Tibial artery (tissue), 4 donors: Measurements from ENCODE around the gene SBNO2.

ENCODE experiments used
- DNase-seq, 2 donors: peaks; one replicate each; pipeline ENCODE4 v3.0.0-alpha.2; 2019
- H3K27ac ChIP-seq, 2 donors: fragments of 200-600 bp; sonication (generic) in 1 of 2; 1 replicate in 1 of 2; 2 replicates in 1 of 2; pipeline ENCODE4 v1.5.1; 2018 to 2019; ENCODE audit warnings: mild to moderate bottlenecking in 1 of 2
- H3K27me3 ChIP-seq, 2 donors: fragments of 200-600 bp; sonication (generic) in 1 of 2; one replicate each; pipeline versions ENCODE4 v1.5.1 to v1.6.0; 2016 to 2019
- H3K36me3 ChIP-seq, 3 donors: fragments of 200-600 bp; sonication (generic) in 2 of 3; one replicate each; pipeline ENCODE4 v1.5.1; 2016 to 2019; ENCODE audit warnings: mild to moderate bottlenecking in 2 of 3
- H3K4me1 ChIP-seq, 4 donors: fragments of 200-600 bp; sonication (generic) in 2 of 4; 1 replicate in 3 of 4; 2 replicates in 1 of 4; pipeline ENCODE4 v1.5.1; 2016 to 2019
- H3K4me3 ChIP-seq, 2 donors: fragments of 200-600 bp; sonication (generic) in 1 of 2; 1 replicate in 1 of 2; 2 replicates in 1 of 2; pipeline ENCODE4 v1.5.1; 2018 to 2019; ENCODE audit warnings: mild to moderate bottlenecking in 2 of 2
- H3K9me3 ChIP-seq, 3 donors: fragments of 200-600 bp; sonication (generic) in 1 of 3; one replicate each; pipeline ENCODE4 v1.5.1; 2016 to 2019
- intact Hi-C: fragments of 100-400 bp; cut with DNase I; formaldehyde crosslinking; loops from one replicate; pipeline ENCODE4 v1.15.0; 2023; ENCODE audit warnings: low total_unique reads
- TF ChIP-seq, protein P1 (sequence below), 2 experiments: fragments of 200-600 bp in 1 of 2; fragments of 450-650 bp in 1 of 2; IDR thresholded peaks; one replicate each; pipeline ENCODE4 v1.5.1; 2017 to 2019; ENCODE audit warnings: antibody characterized with exemption in 2 of 2, mild to moderate bottlenecking in 1 of 2, moderate library complexity in 1 of 2

SBNO2 gene

DNA sequence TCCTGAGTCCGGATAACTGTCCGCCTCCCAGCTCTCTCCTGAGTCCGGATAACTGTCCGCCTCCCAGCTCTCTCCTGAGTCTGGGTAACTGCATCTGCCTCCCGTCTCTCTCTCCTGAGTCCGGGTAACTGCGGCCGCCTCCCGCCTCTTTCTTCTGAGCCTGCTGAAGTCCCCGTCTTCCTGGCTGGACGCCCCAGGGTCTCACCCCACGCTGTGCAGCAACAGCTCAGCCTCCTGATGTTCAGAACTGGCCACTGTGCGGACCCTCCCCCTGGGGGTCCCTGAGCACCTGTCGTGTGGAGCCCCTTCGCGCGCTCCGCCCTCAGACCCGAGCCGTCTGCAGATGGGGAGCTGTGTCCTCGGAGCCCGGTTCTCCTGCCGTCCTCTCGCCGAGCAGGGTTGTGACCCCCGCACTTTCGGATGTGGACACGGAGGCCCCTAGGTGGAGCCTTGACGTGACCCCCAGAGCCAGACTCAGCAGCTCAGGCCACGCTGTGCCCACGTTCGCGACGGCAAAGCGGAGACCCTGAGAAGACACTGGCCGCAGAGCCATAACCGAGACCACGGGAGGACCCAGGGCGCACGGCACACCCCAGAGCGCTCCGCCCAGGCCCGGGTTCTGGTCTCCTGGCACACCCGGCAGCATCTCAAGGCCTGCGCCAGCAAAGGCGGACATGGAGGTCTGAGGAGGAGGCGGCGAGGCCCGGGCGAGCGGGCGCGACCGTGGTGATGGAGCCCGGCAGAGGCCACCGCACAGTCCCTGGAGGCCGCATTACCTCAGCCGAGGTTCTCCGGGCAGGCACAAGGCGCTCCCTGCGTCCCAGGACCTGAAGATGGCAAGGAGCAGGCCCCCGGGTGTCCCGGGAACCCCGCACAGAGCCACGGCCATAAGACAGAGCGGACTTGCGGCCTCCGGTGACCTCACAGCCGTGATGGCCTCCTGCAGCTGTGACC lies 15.9 kb downstream of the SBNO2 start:
- Histone ChIP-seq H3K9me3 (no peaks in the 10 kb centered on the region), H3K27ac (no peak overlapping the region), H3K27me3 (no peaks in the 10 kb centered on the region), H3K4me1 (peaks cover 0 to 49% (median 32%) of the 10 kb centered on the region in 4 donors), H3K4me3 (no peak overlapping the region), H3K36me3 (peaks cover 5 to 39% (median 11%) of the 10 kb centered on the region in 3 donors)
- intact Hi-C loops, result no loop called here
- TF ChIP-seq, protein P1, sequence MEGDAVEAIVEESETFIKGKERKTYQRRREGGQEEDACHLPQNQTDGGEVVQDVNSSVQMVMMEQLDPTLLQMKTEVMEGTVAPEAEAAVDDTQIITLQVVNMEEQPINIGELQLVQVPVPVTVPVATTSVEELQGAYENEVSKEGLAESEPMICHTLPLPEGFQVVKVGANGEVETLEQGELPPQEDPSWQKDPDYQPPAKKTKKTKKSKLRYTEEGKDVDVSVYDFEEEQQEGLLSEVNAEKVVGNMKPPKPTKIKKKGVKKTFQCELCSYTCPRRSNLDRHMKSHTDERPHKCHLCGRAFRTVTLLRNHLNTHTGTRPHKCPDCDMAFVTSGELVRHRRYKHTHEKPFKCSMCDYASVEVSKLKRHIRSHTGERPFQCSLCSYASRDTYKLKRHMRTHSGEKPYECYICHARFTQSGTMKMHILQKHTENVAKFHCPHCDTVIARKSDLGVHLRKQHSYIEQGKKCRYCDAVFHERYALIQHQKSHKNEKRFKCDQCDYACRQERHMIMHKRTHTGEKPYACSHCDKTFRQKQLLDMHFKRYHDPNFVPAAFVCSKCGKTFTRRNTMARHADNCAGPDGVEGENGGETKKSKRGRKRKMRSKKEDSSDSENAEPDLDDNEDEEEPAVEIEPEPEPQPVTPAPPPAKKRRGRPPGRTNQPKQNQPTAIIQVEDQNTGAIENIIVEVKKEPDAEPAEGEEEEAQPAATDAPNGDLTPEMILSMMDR (IDR thresholded peaks at IDR 0.05), result no peak
- DNase-seq, result no peak

DNA sequence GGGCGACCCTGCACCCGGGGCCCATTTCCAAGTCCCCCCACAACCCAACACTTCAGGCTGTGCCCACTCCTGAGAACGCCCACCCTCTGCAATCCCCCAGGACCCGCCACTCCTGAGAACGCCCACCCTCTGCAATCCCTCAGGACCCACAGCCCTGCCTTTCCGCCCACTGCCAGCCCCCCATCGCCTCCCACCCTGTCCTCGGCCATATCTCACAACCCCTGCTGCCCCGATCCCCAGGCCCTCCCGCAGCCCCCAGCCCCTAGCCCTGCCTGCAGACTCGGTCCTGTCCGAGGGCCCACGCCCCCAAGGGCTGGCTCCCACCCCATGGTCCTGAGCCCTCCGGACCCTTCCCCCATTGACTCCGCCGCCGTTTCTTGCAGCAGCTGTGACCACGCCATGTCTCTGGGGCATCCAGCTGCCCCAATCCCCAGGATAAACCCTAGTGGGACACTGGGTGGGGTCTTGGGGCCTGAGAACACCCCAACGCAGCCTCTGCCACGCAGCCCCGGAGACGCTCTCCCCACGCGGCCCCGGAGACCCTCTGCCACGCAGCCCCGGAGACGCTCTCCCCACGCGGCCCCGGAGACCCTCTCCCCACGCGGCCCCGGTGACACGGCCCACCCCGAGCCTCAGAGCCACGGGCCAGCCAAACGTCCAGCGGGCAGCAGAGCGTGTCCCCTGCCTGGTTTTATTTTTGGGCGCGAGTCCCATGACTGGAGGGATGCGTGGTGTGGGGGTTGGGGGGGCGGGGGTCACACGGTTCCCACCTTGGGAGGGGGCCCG lies 17.0 kb downstream of the SBNO2 start:
- Histone ChIP-seq H3K27me3 (no peaks in the 10 kb centered on the region), H3K27ac (peak overlapping the region in 1 of 2 donors; percentile 92), H3K4me3 (no peak overlapping the region), H3K4me1 (peaks cover 0 to 58% (median 40%) of the 10 kb centered on the region in 4 donors), H3K9me3 (no peaks in the 10 kb centered on the region), H3K36me3 (peaks cover 5 to 45% (median 11%) of the 10 kb centered on the region in 3 donors)
- TF ChIP-seq, protein P1 (IDR thresholded peaks at IDR 0.05), result no peak
- no peak for DNase-seq
- intact Hi-C loops, result no loop called here

DNA sequence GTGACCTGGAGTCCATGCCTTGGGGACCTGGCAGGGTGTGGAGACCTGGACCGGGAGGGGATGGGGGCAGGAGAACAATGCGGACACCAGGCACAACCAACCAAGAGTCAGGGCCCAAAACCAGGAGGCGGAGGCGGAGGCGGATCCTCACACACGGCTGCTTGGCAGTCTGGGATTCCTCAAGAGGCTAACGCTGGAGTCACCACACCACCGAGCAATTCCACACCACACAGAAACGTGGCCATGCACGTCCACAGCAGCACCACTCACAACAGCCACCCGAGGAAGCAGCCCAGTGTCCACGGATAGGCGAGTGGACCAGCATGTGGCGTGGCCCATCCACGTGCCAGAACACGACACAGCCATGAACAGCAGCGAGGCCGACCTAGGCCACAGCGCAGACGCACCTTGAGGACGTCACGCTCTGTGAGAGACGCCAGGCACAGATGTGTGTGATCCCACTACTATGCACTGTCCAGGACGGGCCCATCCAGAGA lies 17.7 kb downstream of the SBNO2 start:
- Histone ChIP-seq H3K4me1 (peaks cover 0 to 60% (median 44%) of the 10 kb centered on the region in 4 donors), H3K36me3 (peaks cover 5 to 51% (median 11%) of the 10 kb centered on the region in 3 donors), H3K9me3 (no peaks in the 10 kb centered on the region), H3K27ac (peak overlapping the region; percentile 79 to 92), H3K4me3 (no peak overlapping the region), H3K27me3 (no peaks in the 10 kb centered on the region)
- TF ChIP-seq, protein P1 (IDR thresholded peaks at IDR 0.05), result no peak
- intact Hi-C loops, result no loop called here
- no peak for DNase-seq

DNA sequence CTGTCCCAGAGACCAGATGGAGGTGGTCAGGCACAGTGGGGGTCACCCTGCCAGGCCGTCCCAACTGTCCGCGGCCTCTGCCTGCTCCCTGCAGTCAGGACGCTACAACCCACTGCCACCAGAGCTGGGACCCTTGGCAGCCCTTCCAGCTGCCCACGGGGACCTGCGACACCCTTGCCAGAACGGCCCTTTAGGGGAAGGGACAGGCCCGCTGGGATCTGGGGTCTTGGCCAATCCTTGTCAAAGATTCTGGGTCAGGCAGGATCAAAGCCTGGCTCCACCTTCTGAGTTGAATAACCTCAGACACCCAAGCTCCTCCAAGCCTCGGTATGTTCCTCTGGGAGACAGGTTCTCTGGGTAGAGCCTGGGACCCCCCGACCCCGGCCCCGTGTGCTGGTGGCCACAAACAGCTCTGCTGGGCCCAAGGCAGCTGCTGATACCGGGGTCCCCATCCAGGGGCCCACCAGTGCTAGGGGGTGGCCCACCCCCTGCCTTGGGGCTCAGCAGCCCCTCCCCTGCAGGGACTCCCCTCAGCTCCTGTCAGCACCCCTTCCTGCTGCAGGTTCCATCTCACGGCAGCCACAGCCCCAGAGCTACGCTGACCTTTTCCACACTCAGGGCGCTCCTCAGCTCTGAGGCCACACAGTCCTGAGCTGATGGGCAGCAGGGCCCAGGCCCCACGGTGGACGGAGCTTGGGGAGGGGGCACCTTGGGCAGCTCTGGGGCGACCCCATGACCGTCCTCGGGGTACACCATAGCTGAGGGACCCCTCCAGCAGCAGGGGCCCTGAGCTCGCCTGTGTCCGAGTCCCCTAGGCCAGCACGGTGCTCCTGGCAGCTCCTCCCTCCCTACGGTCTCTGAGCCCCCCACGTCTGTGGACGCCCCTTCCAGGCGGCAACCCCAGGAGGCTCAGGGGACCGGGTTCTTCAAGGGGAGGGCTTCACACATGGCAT lies 18.4 kb downstream of the SBNO2 start:
- peaks cover 0 to 65% (median 50%) of the 10 kb centered on the region in 4 donors for H3K4me1 ChIP-seq
- no peaks in the 10 kb centered on the region for H3K27me3 ChIP-seq
- peak overlapping the region; percentile 79 to 92 for H3K27ac ChIP-seq
- TF ChIP-seq, protein P1 (IDR thresholded peaks at IDR 0.05), result no peak
- H3K36me3 ChIP-seq, result peaks cover 5 to 59% (median 11%) of the 10 kb centered on the region in 3 donors
- no peaks in the 10 kb centered on the region for H3K9me3 ChIP-seq
- H3K4me3 ChIP-seq, result peak overlapping the region in 1 of 2 donors; percentile 24
- intact Hi-C loops, result no loop called here
- no peak for DNase-seq
